IMR-90 (cell line): ENCODE measurements around the gene ATP6AP1. TPM values are rescaled to one million over a fixed set of nuclear protein-coding genes. Genes with fewer than 3 reads are reported as not detected.

Experiments used
- ATAC-seq: fragments of 200-7000 bp; cut with Tn5 transposase; 2 replicates; pipeline ENCODE4 v1.9.1; 2020; ENCODE audit warnings: low read depth, mild to moderate bottlenecking, moderate library complexity
- BruUV-seq: library from RNA; stranded (reverse); fragments of 400-500 nt; replicated peaks from 2 replicates; lab custom pipeline; 2021; lab: Mats Ljungman, UMichigan
- CTCF ChIA-PET: fragments of 300-600 bp; formaldehyde crosslinking; extraction: SDS; loops from one replicate; lab custom pipeline; 2021; ENCODE audit warnings: antibody characterized with exemption; lab: Yijun Ruan, JAX
- POLR2A ChIA-PET: fragments of 300-600 bp; sonication (Branson Sonifier 250); formaldehyde crosslinking; loops from one replicate; lab custom pipeline; 2022; ENCODE audit warnings: antibody characterized with exemption; ENCODE audit not compliant: unreplicated experiment; lab: Charles Lee
- DNase-seq: peaks from one replicate; pipeline ENCODE4 v3.0.0; 2013
- H2AFZ ChIP-seq: replicated peaks from 2 replicates; pipeline ENCODE3; 2013; ENCODE audit warnings: low read length, mild to moderate bottlenecking; ENCODE audit not compliant: poor library complexity
- H2AK5ac ChIP-seq: 2 replicates; pipeline ENCODE4 v1.6.1; 2013; ENCODE audit warnings: low read depth, low read length, inconsistent platforms
- H2AK9ac ChIP-seq: replicated peaks from 2 replicates; pipeline ENCODE3; 2013; ENCODE audit warnings: mild to moderate bottlenecking, low read depth, low read length, moderate library complexity; ENCODE audit not compliant: poor library complexity
- H2BK120ac ChIP-seq: 2 replicates; pipeline ENCODE4 v1.6.1; 2013; ENCODE audit warnings: low read depth, low read length, inconsistent platforms
- H2BK15ac ChIP-seq: 3 replicates; pipeline ENCODE4 v1.6.1; 2013; ENCODE audit warnings: low read depth, low read length, inconsistent platforms
- H2BK20ac ChIP-seq: 2 replicates; pipeline ENCODE4 v1.6.1; 2013; ENCODE audit warnings: low read depth, mild to moderate bottlenecking, inconsistent platforms, low read length, moderate library complexity
- H2BK5ac ChIP-seq: 2 replicates; pipeline ENCODE4 v1.6.1; 2013; ENCODE audit warnings: mild to moderate bottlenecking, low read depth, low read length, inconsistent platforms; ENCODE audit not compliant: poor library complexity, severe bottlenecking
- H3K14ac ChIP-seq: replicated peaks from 2 replicates; pipeline ENCODE4 v1.6.1; 2013; ENCODE audit warnings: low read depth, low read length, inconsistent platforms
- H3K18ac ChIP-seq: 2 replicates; pipeline ENCODE4 v1.6.1; 2013; ENCODE audit warnings: low read depth, low read length, control low read depth
- H3K23ac ChIP-seq: 2 replicates; pipeline ENCODE4 v1.6.1; 2013; ENCODE audit warnings: low read depth, low read length, inconsistent platforms
- H3K27ac ChIP-seq: 2 replicates; pipeline ENCODE4 v1.5.1; 2013; ENCODE audit warnings: mild to moderate bottlenecking, control low read depth, low read length; ENCODE audit not compliant: insufficient read depth
- H3K27me3 ChIP-seq: 2 replicates; pipeline ENCODE4 v1.6.1; 2013; ENCODE audit warnings: low read length; ENCODE audit not compliant: control insufficient read depth, insufficient read depth
- H3K36me3 ChIP-seq: 2 replicates; pipeline ENCODE4 v1.6.1; 2013; ENCODE audit warnings: low read length, mixed read lengths; ENCODE audit not compliant: control insufficient read depth, insufficient read depth
- H3K4ac ChIP-seq: 2 replicates; pipeline ENCODE4 v1.6.1; 2013; ENCODE audit warnings: low read depth, low read length, inconsistent platforms
- H3K4me1 ChIP-seq: 2 replicates; pipeline ENCODE4 v1.6.1; 2013; ENCODE audit warnings: low read length, mixed read lengths; ENCODE audit not compliant: control insufficient read depth, insufficient read depth
- H3K4me2 ChIP-seq: 2 replicates; pipeline ENCODE4 v1.6.1; 2013; ENCODE audit warnings: low read depth, mild to moderate bottlenecking, control low read depth, low read length, moderate library complexity
- H3K4me3 ChIP-seq: 2 replicates; pipeline ENCODE4 v1.5.1; 2013; ENCODE audit warnings: low read depth, mild to moderate bottlenecking, control low read depth, low read length, moderate library complexity; ENCODE audit not compliant: insufficient read depth
- H3K56ac ChIP-seq: 2 replicates; pipeline ENCODE4 v1.6.1; 2013; ENCODE audit warnings: low read length, inconsistent platforms; ENCODE audit not compliant: insufficient read depth; ENCODE audit errors: extremely low read depth
- H3K79me1 ChIP-seq, 2 experiments: 2 replicates each; pipeline ENCODE4 v1.6.1; 2013; ENCODE audit warnings: low read length in 2 of 2, inconsistent platforms in 1 of 2, low read depth in 1 of 2
- H3K9ac ChIP-seq: 2 replicates; pipeline ENCODE4 v1.6.1; 2013; ENCODE audit warnings: low read depth, low read length, control low read depth
- H3K9me1 ChIP-seq: 2 replicates; pipeline ENCODE4 v1.6.1; 2013; ENCODE audit warnings: low read length, inconsistent platforms; ENCODE audit not compliant: insufficient read depth
- H3K9me3 ChIP-seq: 2 replicates; pipeline ENCODE4 v1.6.1; 2013; ENCODE audit warnings: low read length; ENCODE audit not compliant: control insufficient read depth, insufficient read depth
- H4K20me1 ChIP-seq: 2 replicates; pipeline ENCODE4 v1.6.1; 2013; ENCODE audit warnings: low read length, inconsistent platforms; ENCODE audit not compliant: insufficient read depth
- H4K5ac ChIP-seq: 2 replicates; pipeline ENCODE4 v1.6.1; 2013; ENCODE audit warnings: mild to moderate bottlenecking, low read depth, low read length, control low read depth
- H4K8ac ChIP-seq, 2 experiments: 2 replicates each; pipeline ENCODE4 v1.6.1; 2013; ENCODE audit warnings: low read depth in 2 of 2, low read length in 2 of 2, control low read depth in 1 of 2, inconsistent platforms in 1 of 2
- H4K91ac ChIP-seq: 2 replicates; pipeline ENCODE4 v1.6.1; 2013; ENCODE audit warnings: low read depth, low read length, inconsistent platforms; ENCODE audit not compliant: insufficient read depth
- BHLHE40 ChIP-seq: fragments of 150-350 bp; IDR thresholded peaks from 2 replicates; pipeline ENCODE4 v1.6.1; 2016; ENCODE audit warnings: mild to moderate bottlenecking, low read depth, low read length
- CEBPB ChIP-seq: IDR thresholded peaks from 2 replicates; pipeline ENCODE4 v1.6.1; 2012; ENCODE audit warnings: low read depth, low read length, improper control_type of control experiment
- CHD1 ChIP-seq: IDR thresholded peaks from 2 replicates; pipeline ENCODE4 v1.6.1; 2012; ENCODE audit warnings: low read depth, low read length, improper control_type of control experiment
- CTCF ChIP-seq: conservative IDR thresholded peaks from 2 replicates; pipeline ENCODE4 v1.5.1; 2012; ENCODE audit warnings: mild to moderate bottlenecking, low read depth, low read length, improper control_type of control experiment
- ELK1 ChIP-seq: fragments of 150-350 bp; IDR thresholded peaks from 2 replicates; pipeline ENCODE4 v1.6.1; 2016; ENCODE audit warnings: low read depth, mild to moderate bottlenecking, low read length, moderate library complexity, borderline replicate concordance
- FOS ChIP-seq: fragments of 150-350 bp; IDR thresholded peaks from 2 replicates; pipeline ENCODE4 v1.6.1; 2016; ENCODE audit warnings: low read depth, low read length
- MAFK ChIP-seq: IDR thresholded peaks from 2 replicates; pipeline ENCODE4 v1.6.1; 2012; ENCODE audit warnings: low read depth, low read length, improper control_type of control experiment
- MAZ ChIP-seq: IDR thresholded peaks from 2 replicates; pipeline ENCODE4 v1.6.1; 2012; ENCODE audit warnings: low read depth, mild to moderate bottlenecking, low read length, improper control_type of control experiment, moderate library complexity, borderline replicate concordance
- MXI1 ChIP-seq: IDR thresholded peaks from 2 replicates; pipeline ENCODE4 v1.6.1; 2012; ENCODE audit warnings: low read depth, mild to moderate bottlenecking, low read length, moderate library complexity, borderline replicate concordance
- NFE2L2 ChIP-seq: fragments of 150-350 bp; IDR thresholded peaks from 2 replicates; pipeline ENCODE4 v1.6.1; 2016; ENCODE audit warnings: low read depth, mild to moderate bottlenecking, low read length
- POLR2A ChIP-seq: IDR thresholded peaks from 2 replicates; pipeline ENCODE4 v1.6.1; 2012; ENCODE audit warnings: mild to moderate bottlenecking, low read depth, low read length
- RAD21 ChIP-seq: IDR thresholded peaks from 2 replicates; pipeline ENCODE4 v1.6.1; 2012; ENCODE audit warnings: low read length, improper control_type of control experiment
- RCOR1 ChIP-seq: IDR thresholded peaks from 2 replicates; pipeline ENCODE4 v1.6.1; 2012; ENCODE audit warnings: mild to moderate bottlenecking, low read length, improper control_type of control experiment; ENCODE audit not compliant: insufficient replicate concordance
- RFX5 ChIP-seq: IDR thresholded peaks from 2 replicates; pipeline ENCODE4 v1.8.0; 2012; ENCODE audit warnings: low read depth, mild to moderate bottlenecking, low read length, moderate library complexity
- SMC3 ChIP-seq: fragments of 150-350 bp; IDR thresholded peaks from 2 replicates; pipeline ENCODE4 v1.6.1; 2016; ENCODE audit warnings: low read depth, mild to moderate bottlenecking, antibody characterized with exemption, low read length, moderate library complexity
- USF2 ChIP-seq: fragments of 150-350 bp; IDR thresholded peaks from 2 replicates; pipeline ENCODE4 v1.6.1; 2017; ENCODE audit warnings: mild to moderate bottlenecking, antibody characterized with exemption, low read length, low read depth
- WGBS, 2 experiments: methylation state at CpG; one replicate each; pipeline versions ENCODE4 v1.1.5 to v1.1.7; 2013; ENCODE audit warnings: missing lambda C conversion rate in 2 of 2; ENCODE audit not compliant: insufficient read length in 1 of 2; ENCODE audit errors: extremely low coverage in 2 of 2; 5-methylcytosine and 5-hydroxymethylcytosine counted together
- dilution Hi-C: fragments of 300-500 bp; cut with HindIII; formaldehyde crosslinking; loops from one replicate; pipeline ENCODE4 v1.14.3; 2018; ENCODE audit warnings: low sequenced_read_pairs; ENCODE audit not compliant: unreplicated experiment
- in situ Hi-C: fragments of 300-500 bp; cut with MboI; formaldehyde crosslinking; loops from 3 replicates; pipeline ENCODE4 v1.14.3; 2019; ENCODE audit warnings: low sequenced_read_pairs, inconsistent platforms, mixed read lengths
- intact Hi-C: fragments of 100-400 bp; cut with micrococcal nuclease; formaldehyde crosslinking; loops from 2 replicates; pipeline ENCODE4 v1.10.0; 2022
- polyA plus RNA-seq, 3 experiments: library from polyadenylated mRNA; depleted of rRNA; stranded (reverse); fragments of >200 nt; gene quantifications; 2 replicates each; pipeline ENCODE4 v1.2.3, GENCODE V29; 2012; ENCODE audit warnings: low replicate concordance in 1 of 3
- total RNA-seq: library from RNA; depleted of rRNA; stranded (reverse); fragments of >200 nt; gene quantifications from 2 replicates; pipeline ENCODE4 v1.2.3, GENCODE V29; 2012

The ATP6AP1 gene
- total and polyA plus RNA-seq, 2 of the 4 experiments (the other 2 are of a cell fraction), result 13.8 to 96.7 TPM

DNA sequence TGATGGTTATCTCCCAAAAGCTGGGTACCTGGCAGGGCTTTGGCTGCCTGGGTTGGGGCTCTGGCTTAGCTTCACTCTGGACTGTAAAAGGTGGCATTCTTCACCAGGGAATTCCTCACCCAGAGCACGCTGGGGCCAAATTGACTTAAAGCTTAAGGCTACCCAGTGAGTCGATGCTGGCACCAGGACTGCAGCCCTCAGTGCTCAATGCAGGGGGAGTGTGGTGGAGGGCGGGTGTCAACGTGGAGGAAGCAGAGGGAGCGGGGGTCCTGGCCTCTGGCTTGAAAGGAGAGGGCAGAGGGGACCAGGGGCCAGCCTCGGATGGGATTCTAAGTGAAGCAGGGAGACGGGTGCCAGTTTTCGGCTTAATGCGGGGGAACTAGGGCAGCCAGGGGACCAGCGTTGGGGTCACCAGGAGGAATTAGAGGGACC lies 15.0 kb downstream of the ATP6AP1 start:
- peak; percentile 27 for ATAC-seq
- Histone ChIP-seq H3K56ac (no peak overlapping the region), H4K5ac (peak overlapping the region; percentile 9), H3K4me3 (peak overlapping the region; percentile 38), H2AFZ (peak overlapping the region; percentile 56), H3K79me1 (peaks cover 0 to 27% of the 10 kb centered on the region in 2 experiments; a peak in 2 of 4 replicates), H2BK5ac (peak overlapping the region; percentile 16), H4K8ac (peak overlapping the region; percentile 52 to 66; a peak in 2 of 4 replicates), H2BK120ac (no peak overlapping the region), H3K23ac (no peak overlapping the region; the same call in 1 of the 2 replicates), H3K9me3 (no peaks in the 10 kb centered on the region; the same call in 1 of the 2 replicates), H3K14ac (0 out of 2 replicates have a peak overlapping the region, but pooled peaks have one; percentile 45), H3K9me1 (no peaks in the 10 kb centered on the region), H3K18ac (peak overlapping the region; percentile 6; the same call in 1 of the 2 replicates), H4K20me1 (peaks cover 7% of the 10 kb centered on the region), H3K9ac (peak overlapping the region; percentile 45), H3K4ac (peak overlapping the region; percentile 40; the same call in 1 of the 2 replicates), H3K27me3 (no peaks in the 10 kb centered on the region), H3K36me3 (peaks cover 50% of the 10 kb centered on the region), H2AK9ac (peak overlapping the region; percentile 97), H3K4me1 (peaks cover 8% of the 10 kb centered on the region; the same call in 1 of the 2 replicates), H3K27ac (peak overlapping the region; percentile 52), H3K4me2 (peak overlapping the region; percentile 65), H4K91ac (peak overlapping the region; percentile 47; the same call in 1 of the 2 replicates), H2AK5ac (peak overlapping the region; percentile 91; the same call in 1 of the 2 replicates), H2BK20ac (no peak overlapping the region), H2BK15ac (no peak overlapping the region)
- 36% methylated on average over 3 of the region's 10 CpGs; no CpG with 5 or more reads in 1 of the 2 experiments for WGBS, 2 experiments
- no peak for DNase-seq
- TF ChIP-seq SMC3 (no peak), NFE2L2 (no peak), CEBPB (no peak), RFX5 (no peak), MAFK (no peak), RCOR1 (no peak), POLR2A (no peak), BHLHE40 (no peak), CTCF (no peak), FOS (no peak), CHD1 (no peak), USF2 (no peak), RAD21 (no peak), MXI1 (no peak), MAZ (no peak), ELK1 (no peak)
- BruUV-seq, result no TSS peak
- in situ Hi-C loops, result no loop called here
- intact Hi-C loops, result no loop called here
- CTCF ChIA-PET, result no interaction called here
- dilution Hi-C loops, result no loop called here
- POLR2A ChIA-PET, result no interaction called here
